Thyroid gland (tissue), 4 donors: ENCODE data around the gene TMEM208. TPM values are rescaled to one million over a fixed set of nuclear protein-coding genes. Genes with fewer than 3 reads are reported as not detected.

Experiments used
- DNase-seq, 2 donors: peaks; one replicate each; pipeline ENCODE4 v3.0.0-alpha.2; 2019
- H3K27ac ChIP-seq, 3 donors: fragments of 200-600 bp; sonication (generic); 1 replicate in 2 of 3; 2 replicates in 1 of 3; pipeline ENCODE4 v1.5.1; 2016 to 2019; ENCODE audit warnings: mild to moderate bottlenecking in 1 of 3, moderate library complexity in 1 of 3
- H3K27me3 ChIP-seq: fragments of 200-600 bp; sonication (generic); one replicate; pipeline ENCODE4 v1.5.1; 2019
- H3K36me3 ChIP-seq, 2 donors: fragments of 200-600 bp; sonication (generic); one replicate each; pipeline ENCODE4 v1.5.1; 2016 to 2019
- H3K4me1 ChIP-seq, 2 donors: fragments of 200-600 bp; sonication (generic); one replicate each; pipeline ENCODE4 v1.5.1; 2017 to 2019
- H3K4me3 ChIP-seq, 3 donors: fragments of 200-600 bp; sonication (generic); replicated peaks in 1 of 3; 1 replicate in 2 of 3; 2 replicates in 1 of 3; pipeline ENCODE4 v1.5.1; 2016; ENCODE audit warnings: mild to moderate bottlenecking in 1 of 3
- H3K9me3 ChIP-seq: fragments of 200-600 bp; sonication (generic); one replicate; pipeline ENCODE4 v1.5.1; 2017
- POLR2A ChIP-seq, 2 donors: fragments of 450-650 bp; IDR thresholded peaks; one replicate each; pipeline ENCODE4 v1.6.1; 2017; ENCODE audit warnings: antibody characterized with exemption in 2 of 2, mild to moderate bottlenecking in 2 of 2, moderate library complexity in 1 of 2
- WGBS, 2 donors: methylation state at CpG; one replicate each; pipeline ENCODE4 v1.1.5; 2017; 5-methylcytosine and 5-hydroxymethylcytosine counted together
- intact Hi-C: fragments of 100-400 bp; cut with DNase I; formaldehyde crosslinking; loops from one replicate; pipeline ENCODE4 v1.15.1; 2023
- total RNA-seq, 4 donors: library from RNA; depleted of rRNA; stranded (reverse); fragments of >200 nt; gene quantifications; one replicate each; pipeline ENCODE4 v1.2.3, GENCODE V29; 2016
- TF ChIP-seq, protein P1 (sequence below), 6 experiments: fragments of 200-600 bp in 3 of 6; fragments of 450-650 bp in 3 of 6; sonication (generic) in 3 of 6; IDR thresholded peaks; one replicate each; pipeline ENCODE4 v1.5.1; 2016 to 2019; ENCODE audit warnings: antibody characterized with exemption in 6 of 6, mild to moderate bottlenecking in 2 of 6, inconsistent platforms in 1 of 6, moderate library complexity in 1 of 6

The TMEM208 gene
- total RNA-seq, 4 donors from 2014 or later = 53.2 to 69.0 (median 58.3) TPM

DNA sequence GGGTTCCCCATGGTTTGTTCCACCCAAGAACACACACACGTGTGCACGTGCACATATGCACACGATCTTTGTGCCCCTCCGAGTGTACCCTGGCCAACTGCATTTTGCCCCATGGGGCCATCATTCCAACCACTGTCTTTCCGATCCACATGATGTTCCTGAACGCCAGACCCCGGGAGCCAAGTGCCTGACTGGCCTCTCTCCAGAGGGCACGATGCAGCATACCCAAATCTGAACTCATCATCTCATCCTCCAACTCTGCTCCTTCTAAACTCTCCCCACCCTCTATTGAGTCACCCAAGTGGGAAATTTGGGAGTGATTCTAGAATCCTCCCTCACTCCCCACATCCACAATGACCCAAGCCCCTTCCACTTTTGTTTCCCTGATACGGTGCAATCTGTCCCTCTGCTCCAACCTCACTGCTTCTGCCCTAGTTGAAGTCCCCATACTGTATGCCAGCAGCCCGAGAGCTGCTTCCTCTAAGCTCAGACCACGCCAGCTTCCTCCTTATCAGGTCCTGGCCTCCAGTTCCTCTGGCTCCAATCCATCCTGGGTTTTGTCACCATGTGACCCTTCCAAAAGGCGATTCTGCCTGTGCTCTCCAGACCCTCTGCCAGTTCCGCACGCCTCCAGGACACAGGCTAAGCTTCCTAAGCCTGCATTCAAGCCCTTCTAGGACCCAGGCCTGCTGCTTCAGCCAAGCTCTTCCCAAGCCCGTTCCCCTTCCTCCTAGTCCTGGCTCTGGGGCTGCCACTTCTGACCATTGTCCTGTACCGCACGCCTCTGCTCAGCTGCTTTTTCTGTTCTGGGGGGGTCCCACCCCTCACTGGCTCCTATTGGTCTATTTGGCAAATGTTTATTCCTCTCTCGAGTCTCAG, 10.1 kb upstream of the TMEM208 start:
- Histone ChIP-seq H3K36me3 (no peaks in the 10 kb centered on the region), H3K27me3 (no peaks in the 10 kb centered on the region), H3K4me1 (no peaks in the 10 kb centered on the region), H3K4me3 (no peak overlapping the region), H3K27ac (peak overlapping the region in 2 of 3 donors; percentile 43 to 51), H3K9me3 (no peaks in the 10 kb centered on the region)
- DNase-seq = no peak
- intact Hi-C loops = no loop called here
- no peak for TF ChIP-seq POLR2A (IDR thresholded peaks at IDR 0.05)
- TF ChIP-seq, protein P1, sequence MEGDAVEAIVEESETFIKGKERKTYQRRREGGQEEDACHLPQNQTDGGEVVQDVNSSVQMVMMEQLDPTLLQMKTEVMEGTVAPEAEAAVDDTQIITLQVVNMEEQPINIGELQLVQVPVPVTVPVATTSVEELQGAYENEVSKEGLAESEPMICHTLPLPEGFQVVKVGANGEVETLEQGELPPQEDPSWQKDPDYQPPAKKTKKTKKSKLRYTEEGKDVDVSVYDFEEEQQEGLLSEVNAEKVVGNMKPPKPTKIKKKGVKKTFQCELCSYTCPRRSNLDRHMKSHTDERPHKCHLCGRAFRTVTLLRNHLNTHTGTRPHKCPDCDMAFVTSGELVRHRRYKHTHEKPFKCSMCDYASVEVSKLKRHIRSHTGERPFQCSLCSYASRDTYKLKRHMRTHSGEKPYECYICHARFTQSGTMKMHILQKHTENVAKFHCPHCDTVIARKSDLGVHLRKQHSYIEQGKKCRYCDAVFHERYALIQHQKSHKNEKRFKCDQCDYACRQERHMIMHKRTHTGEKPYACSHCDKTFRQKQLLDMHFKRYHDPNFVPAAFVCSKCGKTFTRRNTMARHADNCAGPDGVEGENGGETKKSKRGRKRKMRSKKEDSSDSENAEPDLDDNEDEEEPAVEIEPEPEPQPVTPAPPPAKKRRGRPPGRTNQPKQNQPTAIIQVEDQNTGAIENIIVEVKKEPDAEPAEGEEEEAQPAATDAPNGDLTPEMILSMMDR (IDR thresholded peaks at IDR 0.05) = no peak
- 70 to 73% methylated on average over 18 of the region's 18 CpGs for WGBS, 2 donors

DNA sequence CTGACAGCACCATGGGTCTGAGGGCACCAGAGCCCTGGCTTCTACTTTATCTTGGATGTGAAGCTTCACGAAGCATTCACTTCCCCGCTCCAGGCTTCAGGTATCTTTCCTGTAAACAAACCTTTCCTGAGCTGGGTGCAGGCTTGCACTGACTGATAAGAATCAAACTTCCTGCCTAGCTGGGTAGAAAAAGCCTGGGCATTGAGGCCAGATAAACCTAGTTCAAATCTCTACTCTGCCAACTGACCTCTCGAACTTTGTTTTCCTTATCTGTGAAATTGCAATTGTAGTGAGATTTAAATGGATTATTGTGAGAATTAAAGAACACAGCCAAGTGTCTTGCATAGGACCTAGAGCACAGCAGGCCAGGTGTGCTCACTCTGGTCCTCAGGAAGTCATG, 2.9 kb upstream of the TMEM208 start:
- H3K36me3 ChIP-seq = peaks cover 8 to 10% of the 10 kb centered on the region in 2 donors
- no peak overlapping the region for H3K27ac ChIP-seq
- intact Hi-C loops = no loop called here
- H3K9me3 ChIP-seq = no peaks in the 10 kb centered on the region
- H3K27me3 ChIP-seq = no peaks in the 10 kb centered on the region
- DNase-seq = no peak
- H3K4me3 ChIP-seq = no peak overlapping the region
- H3K4me1 ChIP-seq = peaks cover 14% of the 10 kb centered on the region in 2 donors
- 47 to 52% methylated on average over 3 of the region's 3 CpGs for WGBS, 2 donors
- TF ChIP-seq, protein P1 (IDR thresholded peaks at IDR 0.05) = no peak
- no peak for TF ChIP-seq POLR2A (IDR thresholded peaks at IDR 0.05)

DNA sequence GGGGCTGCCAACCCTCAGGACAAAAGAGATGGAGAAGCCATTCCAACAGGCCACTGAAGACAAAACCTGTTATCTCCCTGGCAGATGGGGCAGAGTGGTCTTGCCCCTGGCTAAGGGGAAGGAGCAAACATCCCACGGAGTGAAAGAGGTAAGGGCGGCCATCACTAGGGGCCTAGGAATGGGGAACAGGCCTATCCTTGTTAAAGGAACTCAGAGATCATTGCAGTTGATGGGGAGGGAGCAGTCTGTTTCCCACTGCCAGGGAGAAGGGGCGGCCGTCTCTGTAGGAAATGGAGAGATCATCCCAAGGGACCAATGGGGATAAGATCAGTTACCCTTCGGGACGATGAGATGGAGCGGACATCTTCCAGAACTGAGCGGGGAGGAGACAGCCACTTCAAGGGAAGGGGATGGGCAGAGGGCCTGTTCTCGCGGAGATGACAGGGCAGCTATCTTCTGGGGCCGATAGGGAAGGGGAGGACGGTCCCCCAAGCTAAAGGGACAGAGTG, 581 bp upstream of the TMEM208 start:
- Histone ChIP-seq H3K4me3 (peak overlapping the region; percentile 17 to 97 (median 65)), H3K27ac (peak overlapping the region in 2 of 3 donors; percentile 47 to 76), H3K4me1 (peaks cover 14% of the 10 kb centered on the region in 2 donors), H3K9me3 (no peaks in the 10 kb centered on the region), H3K36me3 (peaks cover 32 to 33% of the 10 kb centered on the region in 2 donors), H3K27me3 (no peaks in the 10 kb centered on the region)
- DNase-seq = no peak
- WGBS, 2 donors = 9 to 12% methylated on average over 12 of the region's 12 CpGs
- intact Hi-C loops = no loop called here
- no peak for TF ChIP-seq POLR2A (IDR thresholded peaks at IDR 0.05)
- TF ChIP-seq, protein P1 (IDR thresholded peaks at IDR 0.05) = no peak

DNA sequence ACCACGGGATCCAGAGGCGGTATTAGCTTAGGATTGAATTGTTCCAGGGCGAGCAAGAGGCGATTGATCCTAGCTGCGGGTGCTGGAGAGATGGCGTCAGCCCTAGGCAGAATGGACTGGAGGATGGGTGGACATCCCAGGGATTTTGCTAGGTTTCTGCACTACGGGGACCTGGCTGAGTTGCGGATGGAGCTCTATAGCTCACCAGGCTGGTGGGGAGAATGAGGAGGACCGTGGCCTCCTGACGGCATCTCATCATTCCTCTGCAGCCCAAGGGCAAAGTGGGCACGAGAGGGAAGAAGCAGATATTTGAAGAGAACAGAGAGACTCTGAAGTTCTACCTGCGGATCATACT, 614 bp downstream of the TMEM208 start:
- intact Hi-C loops = no loop called here
- Histone ChIP-seq H3K4me1 (peaks cover 14% of the 10 kb centered on the region in 2 donors), H3K9me3 (no peaks in the 10 kb centered on the region), H3K4me3 (peak overlapping the region; percentile 65 to 97 (median 95)), H3K36me3 (peaks cover 39 to 40% of the 10 kb centered on the region in 2 donors), H3K27ac (peak overlapping the region in 2 of 3 donors; percentile 58 to 75), H3K27me3 (no peaks in the 10 kb centered on the region)
- no peak for DNase-seq
- WGBS, 2 donors = 7 to 12% methylated on average over 8 to 12 of the region's 12 CpGs
- TF ChIP-seq POLR2A (IDR thresholded peaks at IDR 0.05) = no peak
- TF ChIP-seq, protein P1 (IDR thresholded peaks at IDR 0.05) = no peak
